T-helper 1 cell treated with Interleukin-12 subunit alpha and Interleukin-12 subunit beta and Interleukin-4 antibody, amounts not matched to agents 30 ng/mL and 1 ng/mL, for 36 hours (primary cell): ENCODE results near the gene SLC22A5. TPM values are rescaled to one million over a fixed set of nuclear protein-coding genes. Genes with fewer than 3 reads are reported as not detected.
"Not testable (repeated sequence)": the region's sequence is repeated elsewhere in the genome, so short reads cannot be mapped to it uniquely, and the experiment has no call there.

Experiments used
- intact Hi-C: fragments of 100-400 bp; cut with micrococcal nuclease; formaldehyde crosslinking; loops from one replicate; pipeline ENCODE4 v1.15.1; 2024
- total RNA-seq: library from RNA; stranded (reverse); gene quantifications from 2 replicates; pipeline ENCODE4 v1.2.3, GENCODE V29; 2022

SLC22A5 gene
- total RNA-seq, 1 donor from 2014 or later = 5.0 TPM

- intact Hi-C loops = loop anchor here (1.0 to 10.0 kb wide), 9 partner anchors 25 to 1478 kb away; partner anchors contain the start of gene KIF3A
Measured at GRCh38 chr5:132386644-132387286, 17.3 kb downstream of the SLC22A5 start.

GRCh38 chr5:132387640-132388117 is 18.2 kb downstream of the SLC22A5 start:
- intact Hi-C loops = loop anchor here (2.0 to 10.0 kb wide), 3 partner anchors 327 to 1477 kb away; partner anchors contain the start of gene KIF3A

GRCh38 chr5:132388244-132389050 is 18.9 kb downstream of the SLC22A5 start:
- intact Hi-C loops = loop anchor here (5.0 to 10.0 kb wide), 2 partner anchors 349 to 1476 kb away; partner anchors contain the start of gene KIF3A

DNA sequence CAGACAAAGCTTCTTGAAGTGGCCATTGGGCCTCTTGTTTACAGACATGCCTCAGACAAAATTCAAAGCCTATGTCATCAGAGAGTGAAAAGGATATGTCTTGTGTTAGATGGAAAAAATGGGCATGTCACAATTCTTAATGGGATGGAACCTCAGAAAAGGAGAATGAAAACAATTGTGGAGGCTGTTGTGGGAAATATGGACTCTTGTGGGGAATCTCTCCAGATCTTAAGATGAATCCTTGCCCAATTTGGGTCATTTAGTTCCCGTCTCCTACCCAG is 19.5 kb downstream of the SLC22A5 start:
- intact Hi-C loops = loop anchor here (5.0 to 10.0 kb wide), 2 partner anchors 348 to 1476 kb away; partner anchors contain the start of gene KIF3A

- intact Hi-C loops = loop anchor here (5.0 to 10.0 kb wide), 2 partner anchors 348 to 1475 kb away; partner anchors contain the start of gene KIF3A
Measured at GRCh38 chr5:132389585-132390286, 20.2 kb downstream of the SLC22A5 start.

DNA sequence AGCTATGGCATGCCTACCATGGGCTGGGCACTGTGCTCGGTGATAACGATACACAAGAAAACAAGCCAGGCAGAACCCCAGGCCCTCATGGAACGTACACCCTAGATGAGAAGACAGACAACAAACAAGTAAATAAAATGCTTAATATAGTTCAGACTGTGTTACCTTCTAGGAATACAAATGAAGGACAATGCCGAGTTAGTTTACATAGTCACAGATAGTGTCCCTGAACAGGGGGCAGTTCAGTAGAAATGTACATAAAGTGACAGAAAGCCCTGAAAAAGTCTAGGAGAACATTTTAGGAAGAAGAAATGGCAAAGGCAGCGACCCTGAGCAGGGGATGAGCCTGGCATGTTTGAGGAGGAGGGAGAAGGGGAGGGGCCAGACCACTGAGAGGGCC is 21.7 kb downstream of the SLC22A5 start:
- intact Hi-C loops = no loop called here

GRCh38 chr5:132391870-132392269 is 22.4 kb downstream of the SLC22A5 start:
- intact Hi-C loops = no loop called here

DNA sequence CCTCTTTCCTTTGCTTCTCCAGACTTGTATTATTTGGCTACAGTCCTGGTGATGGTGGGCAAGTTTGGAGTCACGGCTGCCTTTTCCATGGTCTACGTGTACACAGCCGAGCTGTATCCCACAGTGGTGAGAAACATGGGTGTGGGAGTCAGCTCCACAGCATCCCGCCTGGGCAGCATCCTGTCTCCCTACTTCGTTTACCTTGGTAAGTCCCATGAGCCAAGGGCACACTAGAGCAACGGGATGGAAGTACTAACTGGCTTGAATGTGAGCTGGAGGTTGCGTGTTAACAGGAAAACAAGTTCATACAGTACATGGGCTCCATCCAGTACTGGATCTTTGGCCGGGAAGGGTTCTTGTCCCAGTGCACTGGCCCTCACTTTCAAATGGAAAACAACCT is 22.9 kb downstream of the SLC22A5 start:
- intact Hi-C loops = no loop called here

DNA sequence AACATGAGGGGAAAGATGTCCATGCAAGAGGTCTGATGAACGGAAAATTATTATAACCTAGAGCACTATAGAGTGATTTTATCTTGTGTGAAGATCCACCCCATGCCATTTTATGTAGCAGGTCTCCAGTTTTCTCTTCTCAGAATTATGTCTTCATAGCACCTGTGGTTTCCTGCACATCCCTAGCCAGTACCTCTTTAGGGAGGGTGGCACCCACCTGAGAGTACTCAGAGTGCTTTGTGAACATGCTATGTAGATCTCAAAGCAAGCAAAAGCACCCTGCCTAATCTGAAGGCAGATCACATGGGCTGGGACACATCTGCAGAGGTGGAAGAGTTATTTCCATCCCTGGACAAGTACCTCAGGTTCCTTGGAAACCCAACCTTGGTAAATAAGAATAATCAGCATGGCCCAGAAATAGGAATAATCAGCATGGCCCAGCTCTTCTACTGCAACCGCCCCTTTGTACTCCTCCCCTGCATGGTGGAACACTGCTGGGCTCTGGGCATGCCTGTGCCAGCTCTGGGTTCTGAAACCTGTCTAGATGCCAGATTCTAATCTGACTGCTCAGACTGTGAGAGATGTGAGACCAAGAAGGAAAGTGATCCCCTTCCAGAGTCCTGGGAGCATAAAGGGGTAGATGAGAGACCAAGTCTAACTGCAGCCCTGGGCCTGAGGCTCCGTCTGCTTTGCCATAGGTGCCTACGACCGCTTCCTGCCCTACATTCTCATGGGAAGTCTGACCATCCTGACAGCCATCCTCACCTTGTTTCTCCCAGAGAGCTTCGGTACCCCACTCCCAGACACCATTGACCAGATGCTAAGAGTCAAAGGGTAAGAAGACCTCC is 23.7 kb downstream of the SLC22A5 start:
- intact Hi-C loops = no loop called here

DNA sequence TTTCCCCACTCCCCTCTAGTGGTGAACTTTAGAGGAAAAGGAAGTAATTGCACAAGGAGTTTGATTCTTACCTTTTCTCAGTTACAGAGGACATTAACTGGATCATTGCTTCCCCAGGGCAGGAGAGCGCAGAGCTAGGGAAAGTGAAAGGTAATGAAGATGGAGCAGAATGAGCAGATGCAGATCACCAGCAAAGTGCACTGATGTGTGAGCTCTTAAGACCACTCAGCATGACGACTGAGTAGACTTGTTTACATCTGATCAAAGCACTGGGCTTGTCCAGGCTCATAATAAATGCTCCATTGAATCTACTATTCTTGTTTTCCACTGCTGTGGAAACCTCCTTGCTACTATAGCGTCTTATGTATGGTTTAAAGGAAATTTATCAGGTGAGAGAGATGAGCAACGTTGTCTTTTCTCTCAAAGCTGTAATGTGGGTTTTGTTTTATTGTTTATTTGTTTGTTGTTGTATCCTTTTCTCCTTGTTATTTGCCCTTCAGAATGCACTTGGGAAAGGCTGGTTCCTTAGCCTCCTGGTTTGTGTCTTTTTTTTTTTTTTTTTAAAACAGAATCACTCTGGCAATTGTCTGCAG is 25.3 kb downstream of the SLC22A5 start:
- intact Hi-C loops = no loop called here

GRCh38 chr5:132396589-132397031 is 27.1 kb downstream of the SLC22A5 start:
- intact Hi-C loops = no loop called here

GRCh38 chr5:132397224-132397623 is 27.7 kb downstream of the SLC22A5 start:
- intact Hi-C loops = no loop called here

GRCh38 chr5:132397936-132398675 is 28.6 kb downstream of the SLC22A5 start:
- intact Hi-C loops = not testable (repeated sequence)

DNA sequence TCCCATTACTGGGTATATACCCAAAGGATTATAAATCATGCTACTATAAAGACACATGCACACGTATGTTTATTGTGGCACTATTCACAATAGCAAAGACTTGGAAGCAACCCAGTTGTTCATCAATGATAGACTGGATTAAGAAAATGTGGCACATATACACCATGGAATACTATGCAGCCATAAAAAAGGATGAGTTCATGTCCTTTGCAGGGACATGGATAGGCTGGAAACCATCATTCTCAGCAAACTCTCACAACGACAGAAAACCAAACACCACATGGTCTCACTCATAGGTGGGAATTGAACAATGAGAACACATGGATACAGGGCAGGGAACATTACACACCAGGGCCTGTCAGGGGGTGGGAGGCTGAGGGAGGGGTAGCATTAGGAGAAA is 34.5 kb downstream of the SLC22A5 start:
- intact Hi-C loops = not testable (repeated sequence)

DNA sequence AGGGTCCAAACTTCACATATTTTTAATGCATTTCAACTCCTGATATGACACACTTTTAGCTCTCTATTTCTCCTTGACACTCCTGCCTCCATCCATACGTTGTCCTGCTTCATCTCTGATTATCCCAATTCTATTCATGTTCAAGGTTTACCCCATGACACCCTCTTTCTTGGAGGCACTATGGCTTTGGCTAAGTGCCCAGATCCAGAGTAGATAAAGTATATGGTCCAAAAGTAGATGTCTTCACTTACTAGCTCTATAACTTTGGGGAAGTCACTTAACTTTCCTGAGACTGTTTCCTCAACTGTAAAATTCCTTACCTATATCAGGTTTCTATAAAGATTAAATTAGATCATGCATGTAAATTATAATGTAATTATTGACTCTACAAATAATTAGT is 36.1 kb downstream of the SLC22A5 start:
- intact Hi-C loops = no loop called here

DNA sequence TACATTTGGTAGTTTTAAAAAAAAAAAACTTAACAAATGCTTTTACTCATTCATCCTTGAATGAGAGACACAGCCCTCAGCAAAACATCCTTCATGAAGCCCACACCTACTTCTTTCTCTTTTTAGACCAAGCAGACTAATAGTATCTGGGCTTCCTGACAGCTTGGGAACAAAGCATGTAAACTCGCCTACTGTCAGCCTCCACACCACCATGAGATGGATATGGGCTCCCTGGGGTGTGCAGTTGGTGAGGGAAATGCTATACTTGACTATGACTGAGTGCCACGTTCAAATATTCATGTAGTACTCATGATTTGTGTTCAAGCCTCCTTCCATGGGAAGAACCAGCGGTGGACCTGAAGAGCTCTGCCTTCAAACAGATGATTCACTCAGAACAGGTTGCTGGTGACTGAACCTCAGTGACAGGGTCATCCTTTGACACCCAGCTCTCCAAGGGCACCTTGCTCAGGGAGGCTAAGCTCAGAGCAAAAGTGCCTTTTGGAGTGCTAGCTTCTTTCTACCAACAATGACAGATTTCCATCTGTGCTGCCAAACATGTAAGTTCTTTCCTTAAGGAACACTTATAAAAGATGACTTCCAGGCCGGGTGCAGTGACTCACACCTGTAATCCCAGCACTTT is 36.8 kb downstream of the SLC22A5 start:
- intact Hi-C loops = no loop called here

DNA sequence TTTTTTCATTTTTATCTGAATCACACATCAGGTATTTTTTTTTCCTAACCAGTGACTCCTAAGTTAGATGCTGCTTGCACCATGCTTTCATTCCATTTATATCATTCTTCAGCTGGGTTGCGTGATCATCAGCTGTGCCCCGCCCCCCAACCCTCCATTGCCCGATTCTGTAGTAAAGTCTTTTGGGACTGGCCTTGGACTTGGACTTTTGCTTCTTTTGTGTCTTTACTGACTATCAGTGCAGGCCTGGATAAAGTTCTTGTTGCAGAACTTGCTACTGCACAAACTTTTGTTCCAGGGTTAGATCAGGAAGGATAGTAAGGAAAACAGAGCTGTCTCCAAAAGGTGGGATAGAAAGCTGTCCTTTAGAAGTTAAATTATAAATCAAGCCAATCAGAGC is 38.5 kb downstream of the SLC22A5 start:
- intact Hi-C loops = no loop called here

GRCh38 chr5:132408456-132408855 is 38.9 kb downstream of the SLC22A5 start:
- intact Hi-C loops = no loop called here

- intact Hi-C loops = no loop called here
Measured at GRCh38 chr5:132408965-132409364, 39.5 kb downstream of the SLC22A5 start.
